HepG2 (cell line): Measurements from ENCODE around the gene FAM181A. TPM values are rescaled to one million over a fixed set of nuclear protein-coding genes. Genes with fewer than 3 reads are reported as not detected.

ENCODE experiments used
- ATAC-seq: fragments of 200-7000 bp; cut with Tn5 transposase; 3 replicates; pipeline ENCODE4 v1.9.1; 2020; ENCODE audit warnings: mild to moderate bottlenecking, moderate library complexity
- BruUV-seq: library from RNA; stranded (reverse); fragments of 400-500 nt; replicated peaks from 2 replicates; lab custom pipeline; 2021; lab: Mats Ljungman, UMichigan
- CTCF ChIA-PET: fragments of 300-600 bp; formaldehyde crosslinking; extraction: SDS; loops from one replicate; lab custom pipeline; 2021; ENCODE audit warnings: low total read pairs, inconsistent platforms, low intra/inter-chr PET ratio; lab: Yijun Ruan, JAX
- POLR2A ChIA-PET: fragments of 350-600 bp; sonication (Branson Sonifier 250); formaldehyde crosslinking; loops from one replicate; lab custom pipeline; 2020; ENCODE audit warnings: antibody characterized with exemption, inconsistent platforms; lab: Yijun Ruan, JAX
- DNase-seq: peaks from one replicate; pipeline ENCODE4 v3.0.0-alpha.2; 2015; ENCODE audit warnings: low spot score
- FAIRE-seq: peaks from 3 replicates; lab custom pipeline; 2011; peaks lifted over from hg19 to GRCh38; lab: Jason Lieb, UNC
- H2AFZ ChIP-seq: one replicate; pipeline ENCODE4 v1.6.1; 2011; ENCODE audit warnings: low read length, inconsistent platforms
- H3K27ac ChIP-seq: fragments of 300-600 bp; 3 replicates; pipeline ENCODE4 v1.8.0; 2011; ENCODE audit warnings: mixed run types, mild to moderate bottlenecking, mixed read lengths, low read length, inconsistent platforms; ENCODE audit not compliant: insufficient read depth; ENCODE audit errors: extremely low read length
- H3K27me3 ChIP-seq, 2 experiments: fragments of 200-600 bp in 1 of 2; 2 replicates in 1 of 2; 3 replicates in 1 of 2; pipeline versions ENCODE4 v1.6.0 to v1.8.0; 2011; ENCODE audit warnings: low read length in 2 of 2, mild to moderate bottlenecking in 2 of 2, moderate library complexity in 2 of 2, inconsistent platforms in 1 of 2; ENCODE audit not compliant: insufficient read depth in 2 of 2, control insufficient read depth in 1 of 2
- H3K36me3 ChIP-seq, 2 experiments: fragments of 200-600 bp in 1 of 2; replicated peaks in 1 of 2; 2 replicates in 1 of 2; 3 replicates in 1 of 2; pipeline versions ENCODE4 v1.5.1 to v1.8.0; 2011; ENCODE audit warnings: low read length in 2 of 2, inconsistent platforms in 1 of 2; ENCODE audit not compliant: insufficient read depth in 2 of 2, control insufficient read depth in 1 of 2
- H3K4me1 ChIP-seq: 2 replicates; pipeline ENCODE4 v1.5.1; 2012; ENCODE audit warnings: low read length, inconsistent platforms; ENCODE audit not compliant: insufficient read depth
- H3K4me2 ChIP-seq: 2 replicates; pipeline ENCODE4 v1.6.0; 2011; ENCODE audit warnings: low read depth, low read length, inconsistent platforms
- H3K4me3 ChIP-seq, 3 experiments: fragments of 200-600 bp in 1 of 3; sonication (generic), shearing (Covaris generic) in 1 of 3; replicated peaks in 1 of 3; 2 replicates each; pipeline ENCODE4 v1.5.1; 2011 to 2016; ENCODE audit warnings: low read length in 3 of 3, inconsistent platforms in 2 of 3, low read depth in 2 of 3, mild to moderate bottlenecking in 2 of 3, control low read depth in 1 of 3, mixed read lengths in 1 of 3; ENCODE audit not compliant: insufficient read depth in 1 of 3
- H3K79me2 ChIP-seq: one replicate; pipeline ENCODE4 v1.6.1; 2011; ENCODE audit warnings: low read length, inconsistent platforms; ENCODE audit not compliant: insufficient read depth
- H3K9ac ChIP-seq: 2 replicates; pipeline ENCODE4 v1.6.0; 2011; ENCODE audit warnings: mild to moderate bottlenecking, low read depth, low read length, inconsistent platforms; ENCODE audit not compliant: insufficient read depth
- H3K9me3 ChIP-seq: 2 replicates; pipeline ENCODE4 v1.5.1; 2012; ENCODE audit warnings: mild to moderate bottlenecking, low read length
- H4K20me1 ChIP-seq: 2 replicates; pipeline ENCODE4 v1.6.0; 2011; ENCODE audit warnings: inconsistent platforms, mild to moderate bottlenecking, low read length, moderate library complexity; ENCODE audit not compliant: insufficient read depth
- KLF9 ChIP-seq: IDR thresholded peaks from 2 replicates; pipeline ENCODE4 v1.6.1; 2016; ENCODE audit warnings: low read depth
- SMAD3 ChIP-seq: sonication (generic); formaldehyde crosslinking; IDR thresholded peaks from 2 replicates; pipeline ENCODE4 v1.4.0; 2020; ENCODE audit warnings: missing genetic modification reagents
- SMARCC2 ChIP-seq: fragments of 450-650 bp; IDR thresholded peaks from 2 replicates; pipeline ENCODE4 v1.6.1; 2017; ENCODE audit warnings: antibody characterized with exemption, mild to moderate bottlenecking
- ZBTB21 ChIP-seq: sonication (generic); formaldehyde crosslinking; IDR thresholded peaks from 2 replicates; pipeline ENCODE4 v1.4.0; 2020; ENCODE audit warnings: missing genetic modification reagents
- ZFX ChIP-seq: sonication (generic); formaldehyde crosslinking; IDR thresholded peaks from 2 replicates; pipeline ENCODE4 v1.4.0; 2020; ENCODE audit warnings: mild to moderate bottlenecking, low read depth, missing genetic modification reagents, moderate library complexity
- ZNF17 ChIP-seq: sonication (generic); formaldehyde crosslinking; IDR thresholded peaks from 2 replicates; pipeline ENCODE4 v1.5.0; 2020; ENCODE audit warnings: mild to moderate bottlenecking, missing genetic modification reagents
- ZNF430 ChIP-seq: sonication (generic); formaldehyde crosslinking; IDR thresholded peaks from 2 replicates; pipeline ENCODE4 v1.9.0; 2021; ENCODE audit warnings: mild to moderate bottlenecking, missing genetic modification reagents
- ZNF777 ChIP-seq: sonication (generic); formaldehyde crosslinking; IDR thresholded peaks from 2 replicates; pipeline ENCODE4 v1.4.0; 2020; ENCODE audit warnings: missing genetic modification reagents
- WGBS: methylation state at CpG from one replicate; pipeline ENCODE4 v1.1.6; 2017; ENCODE audit warnings: low lambda C conversion rate; 5-methylcytosine and 5-hydroxymethylcytosine counted together
- in situ Hi-C: cut with HindIII; loops from 2 replicates; pipeline ENCODE4 v1.10.0; 2017; ENCODE audit warnings: low pct_unique_long_range_greater_than_20kb; ENCODE audit not compliant: extremely low pct_ligation_motif_present
- intact Hi-C: fragments of 100-400 bp; cut with micrococcal nuclease; formaldehyde crosslinking; loops from one replicate; pipeline ENCODE4 v1.10.0; 2022; ENCODE audit not compliant: unreplicated experiment
- polyA plus RNA-seq, 8 experiments: library from polyadenylated mRNA; depleted of rRNA in 3 of 8; stranded (reverse) in 7 of 8; unstranded in 1 of 8; fragments of >200 nt; fragmentation: Illumina TruSeq in 4 of 8; extraction: Trizol in 4 of 8; gene quantifications; 2 replicates each; pipeline versions ENCODE4 v1.2.1 to v1.2.3, GENCODE V29; 2011 to 2016; ENCODE audit warnings: low read depth in 4 of 8, missing spikeins in 1 of 8, mixed read lengths in 1 of 8; ENCODE audit not compliant: insufficient read depth in 1 of 8
- total RNA-seq, 5 experiments: library from RNA; depleted of rRNA; stranded (reverse); fragments of >200 nt; fragmentation: Illumina TruSeq; extraction: Trizol; gene quantifications; 2 replicates each; pipeline ENCODE4 v1.2.3, GENCODE V29; 2016; ENCODE audit warnings: low read depth in 1 of 5
- TF ChIP-seq, protein P1 (sequence below): sonication (generic); formaldehyde crosslinking; IDR thresholded peaks from 2 replicates; pipeline ENCODE4 v1.4.0; 2020; ENCODE audit warnings: missing genetic modification reagents
- TF ChIP-seq, protein P2 (sequence below): sonication (generic); formaldehyde crosslinking; IDR thresholded peaks from 2 replicates; pipeline ENCODE4 v1.8.1; 2023; ENCODE audit warnings: mild to moderate bottlenecking, moderate library complexity, missing genetic modification reagents

The FAM181A gene
- total and polyA plus RNA-seq, 2 of the 13 experiments (the other 11 are each of a cell fraction or from before 2014, with no cell fraction given), result 1.1 to 1.5 TPM

DNA sequence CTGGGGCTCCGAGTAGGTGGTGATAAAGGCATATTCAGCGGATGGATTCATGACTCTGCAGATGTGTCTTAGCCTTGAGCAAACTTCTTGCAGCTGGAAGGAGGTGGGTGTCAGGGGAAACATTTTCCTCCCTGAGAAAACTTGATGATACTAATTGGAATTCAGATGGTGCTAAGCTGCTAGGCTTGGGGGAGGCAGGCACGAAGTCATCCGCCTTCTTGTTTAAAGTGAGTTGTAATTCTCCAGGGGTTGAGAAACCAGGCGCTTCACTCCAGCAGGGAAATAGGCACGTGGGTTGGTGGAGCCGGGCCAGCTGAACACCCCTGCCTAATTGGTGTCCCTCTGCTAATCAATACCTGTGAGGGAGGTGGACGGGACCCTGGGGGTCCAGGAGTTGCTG, 48.9 kb upstream of the FAM181A start:
- BruUV-seq, result no TSS peak
- WGBS, result 32% methylated on average over 8 of the region's 8 CpGs
- H3K36me3 ChIP-seq, result no peaks in the 10 kb centered on the region
- in situ Hi-C loops (no loop called here), intact Hi-C loops (no loop called here)
- peaks cover 1 to 15% of the 10 kb centered on the region in 2 experiments; a peak in 2 of 5 replicates for H3K27me3 ChIP-seq
- H3K79me2 ChIP-seq, result no peaks in the 10 kb centered on the region
- no peak overlapping the region for H3K4me2 ChIP-seq
- TF ChIP-seq SMAD3 (CRISPR knock-in tag), result no peak
- TF ChIP-seq ZNF777 (CRISPR knock-in tag), result no peak
- TF ChIP-seq, protein P1, sequence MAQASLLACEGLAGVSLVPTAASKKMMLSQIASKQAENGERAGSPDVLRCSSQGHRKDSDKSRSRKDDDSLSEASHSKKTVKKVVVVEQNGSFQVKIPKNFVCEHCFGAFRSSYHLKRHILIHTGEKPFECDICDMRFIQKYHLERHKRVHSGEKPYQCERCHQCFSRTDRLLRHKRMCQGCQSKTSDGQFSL (CRISPR knock-in tag), result no peak
- TF ChIP-seq ZBTB21 (CRISPR knock-in tag), result no peak
- no peak for TF ChIP-seq KLF9 (CRISPR knock-in tag)
- TF ChIP-seq ZNF430, result no peak
- TF ChIP-seq, protein P2, sequence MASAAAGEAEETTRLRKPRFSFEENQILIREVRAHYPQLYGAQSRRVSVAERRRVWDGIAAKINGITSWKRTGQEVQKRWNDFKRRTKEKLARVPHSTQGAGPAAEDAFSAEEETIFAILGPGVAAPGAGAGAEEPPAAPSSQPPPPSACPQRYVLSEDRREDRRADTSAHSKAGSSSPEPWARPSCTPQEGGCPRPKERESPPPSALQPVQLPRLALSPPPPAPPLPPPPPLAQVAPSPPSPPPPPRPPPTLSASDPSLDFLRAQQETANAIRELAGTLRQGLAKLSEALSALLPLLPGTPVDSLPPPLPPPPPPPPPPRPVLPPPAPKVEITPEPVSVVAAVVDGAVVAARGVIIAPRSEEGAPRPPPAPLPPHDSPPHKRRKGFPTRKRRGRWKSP (CRISPR knock-in tag), result no peak
- no peak for TF ChIP-seq ZNF17 (CRISPR knock-in tag)
- no peak for TF ChIP-seq SMARCC2
- TF ChIP-seq ZFX (CRISPR knock-in tag), result no peak
- ChIA-PET CTCF (no interaction called here), POLR2A (no interaction called here)
- DNase-seq (no peak), ATAC-seq (no peak), FAIRE-seq (no peak)
- H3K4me1 ChIP-seq, result peaks cover 15% of the 10 kb centered on the region; the same call in 1 of the 2 replicates
- H3K4me3 ChIP-seq, result no peak overlapping the region
- no peaks in the 10 kb centered on the region for H4K20me1 ChIP-seq
- no peak overlapping the region for H2AFZ ChIP-seq
- H3K9ac ChIP-seq, result no peak overlapping the region
- H3K27ac ChIP-seq, result no peak overlapping the region
- no peaks in the 10 kb centered on the region; the same call in 1 of the 2 replicates for H3K9me3 ChIP-seq
